ENCODE measurements around the gene GLP1R.

DNA sequence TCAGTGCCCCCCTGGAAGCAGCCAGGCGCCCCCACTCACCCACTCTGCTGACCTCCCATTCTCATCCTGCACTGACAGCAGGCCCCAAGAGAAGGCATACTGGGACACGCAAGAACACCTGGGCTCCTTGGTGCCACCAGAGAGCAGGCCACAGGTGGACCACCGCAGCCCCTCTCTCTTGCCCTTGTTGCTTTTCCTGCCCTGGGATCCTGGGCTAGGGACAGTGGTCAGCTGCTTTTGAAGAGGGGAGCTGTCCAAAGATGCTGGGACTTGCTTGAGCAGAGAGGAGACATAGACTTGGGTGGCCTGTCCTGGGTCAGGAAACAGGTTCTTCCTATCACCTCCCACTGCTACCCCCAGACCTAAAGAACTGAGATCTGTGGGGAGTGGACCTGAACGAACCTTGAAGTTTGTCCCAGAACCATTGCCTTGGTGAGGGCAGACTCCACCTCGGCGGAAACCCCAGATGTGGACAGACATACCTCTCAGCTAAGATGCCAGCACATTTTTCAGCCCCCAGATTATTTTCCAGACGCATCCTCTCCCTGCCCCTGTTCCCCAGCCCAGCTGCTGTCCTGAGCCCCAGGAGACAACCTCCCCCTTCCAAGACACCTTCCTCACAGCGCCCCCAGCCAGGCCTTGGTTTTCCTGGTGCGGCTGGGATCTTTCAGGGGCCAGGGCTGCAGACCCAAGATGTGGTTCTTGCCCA is 1.1 kb downstream of the GLP1R start:
- no peak for TF ChIP-seq EZH2 (IDR thresholded peaks at IDR 0.05; ENCODE audit: borderline replicate concordance, low read length)
- TF ChIP-seq, protein P1, sequence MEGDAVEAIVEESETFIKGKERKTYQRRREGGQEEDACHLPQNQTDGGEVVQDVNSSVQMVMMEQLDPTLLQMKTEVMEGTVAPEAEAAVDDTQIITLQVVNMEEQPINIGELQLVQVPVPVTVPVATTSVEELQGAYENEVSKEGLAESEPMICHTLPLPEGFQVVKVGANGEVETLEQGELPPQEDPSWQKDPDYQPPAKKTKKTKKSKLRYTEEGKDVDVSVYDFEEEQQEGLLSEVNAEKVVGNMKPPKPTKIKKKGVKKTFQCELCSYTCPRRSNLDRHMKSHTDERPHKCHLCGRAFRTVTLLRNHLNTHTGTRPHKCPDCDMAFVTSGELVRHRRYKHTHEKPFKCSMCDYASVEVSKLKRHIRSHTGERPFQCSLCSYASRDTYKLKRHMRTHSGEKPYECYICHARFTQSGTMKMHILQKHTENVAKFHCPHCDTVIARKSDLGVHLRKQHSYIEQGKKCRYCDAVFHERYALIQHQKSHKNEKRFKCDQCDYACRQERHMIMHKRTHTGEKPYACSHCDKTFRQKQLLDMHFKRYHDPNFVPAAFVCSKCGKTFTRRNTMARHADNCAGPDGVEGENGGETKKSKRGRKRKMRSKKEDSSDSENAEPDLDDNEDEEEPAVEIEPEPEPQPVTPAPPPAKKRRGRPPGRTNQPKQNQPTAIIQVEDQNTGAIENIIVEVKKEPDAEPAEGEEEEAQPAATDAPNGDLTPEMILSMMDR (IDR thresholded peaks at IDR 0.05; ENCODE audit: low read length): no peak

Data from OCI-LY1 (cell line).